ENCODE data around the gene SORBS1. TPM values are rescaled to one million over a fixed set of nuclear protein-coding genes. Genes with fewer than 3 reads are reported as not detected.
"Not testable (repeated sequence)": the region's sequence is repeated elsewhere in the genome, so short reads cannot be mapped to it uniquely, and the experiment has no call there.

The SORBS1 gene
- total RNA-seq, 2 donors from 2014 or later = 465 to 617 TPM

GRCh38 chr10:95476469-95477174, 84.5 kb downstream of the SORBS1 start:
- intact Hi-C loops (cut with DNase I) = no loop called here
- ATAC-seq (no peak), DNase-seq (no peak)

GRCh38 chr10:95475827-95476468, 85.2 kb downstream of the SORBS1 start:
- intact Hi-C loops (cut with DNase I) = no loop called here
- no peak for ATAC-seq
- no peak for DNase-seq

DNA sequence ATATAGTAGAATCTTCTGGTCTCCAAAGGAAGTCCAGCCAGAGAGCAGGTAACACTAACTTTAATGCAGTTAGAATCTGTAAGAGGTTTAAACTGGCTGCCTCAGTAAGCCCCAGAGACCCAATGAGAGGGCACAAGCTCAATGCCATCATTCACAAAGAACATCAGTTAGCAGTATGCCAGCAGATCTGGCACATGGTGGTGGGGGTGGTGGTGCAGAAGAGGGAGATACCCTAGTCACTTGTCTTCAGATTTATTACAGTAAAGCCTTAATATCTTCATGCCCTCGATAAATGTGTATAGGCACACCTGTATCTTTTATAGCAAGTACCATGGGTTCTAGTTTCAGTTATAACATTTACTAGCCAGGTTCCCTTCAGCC, 86.2 kb downstream of the SORBS1 start:
- intact Hi-C loops (cut with DNase I) = no loop called here
- ATAC-seq (no peak), DNase-seq (peak; percentile 26)

- peak; percentile 67 to 81 for ATAC-seq
- intact Hi-C loops (cut with DNase I) = no loop called here
- DNase-seq = no peak
Measured at GRCh38 chr10:95474228-95475002, 86.8 kb downstream of the SORBS1 start.

DNA sequence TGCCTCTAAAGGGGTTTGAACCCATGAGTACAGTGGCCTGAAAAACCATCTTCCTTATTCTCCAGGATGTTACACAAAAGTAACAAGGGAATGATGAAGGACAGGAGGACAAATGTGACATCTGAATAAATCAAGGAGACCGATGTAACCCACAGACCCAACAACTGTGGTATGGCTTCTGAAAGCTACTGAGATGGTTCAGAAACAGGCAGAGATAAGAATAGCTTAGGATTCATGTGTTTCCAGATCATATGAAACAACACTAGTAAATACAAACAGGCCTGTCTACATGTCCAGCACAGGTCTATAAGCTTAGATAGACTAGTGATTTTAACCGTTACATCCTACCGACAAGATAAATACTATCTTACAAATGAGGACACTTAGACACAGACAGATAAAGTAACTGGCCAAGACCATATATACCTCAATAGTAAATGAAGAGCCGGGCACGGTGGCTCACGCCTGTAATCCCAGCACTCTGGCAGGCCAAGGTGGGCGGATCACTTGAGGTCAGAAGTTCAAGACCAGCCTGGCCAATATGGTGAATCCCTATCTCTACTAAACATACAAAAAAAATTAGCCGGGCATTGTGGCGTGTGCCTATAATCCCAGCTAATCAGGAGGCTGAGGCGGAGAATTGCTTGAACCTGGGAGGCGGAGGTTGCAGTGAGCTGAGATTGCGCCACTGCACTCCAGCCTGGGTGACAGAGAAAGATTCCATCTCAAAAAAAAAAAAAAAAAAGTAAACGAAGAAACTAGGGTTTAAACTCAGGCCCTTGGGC, 88.7 kb downstream of the SORBS1 start:
- DNase-seq (no peak), ATAC-seq (no peak)
- intact Hi-C loops (cut with DNase I) = no loop called here

GRCh38 chr10:95469676-95470075, 91.5 kb downstream of the SORBS1 start:
- no peak for DNase-seq
- no peak for ATAC-seq
- intact Hi-C loops (cut with DNase I) = loop anchor here in 1 of 2 donors (5.0 kb wide), 1 partner anchor 37 kb away; no protein-coding TSS in a partner anchor

DNA sequence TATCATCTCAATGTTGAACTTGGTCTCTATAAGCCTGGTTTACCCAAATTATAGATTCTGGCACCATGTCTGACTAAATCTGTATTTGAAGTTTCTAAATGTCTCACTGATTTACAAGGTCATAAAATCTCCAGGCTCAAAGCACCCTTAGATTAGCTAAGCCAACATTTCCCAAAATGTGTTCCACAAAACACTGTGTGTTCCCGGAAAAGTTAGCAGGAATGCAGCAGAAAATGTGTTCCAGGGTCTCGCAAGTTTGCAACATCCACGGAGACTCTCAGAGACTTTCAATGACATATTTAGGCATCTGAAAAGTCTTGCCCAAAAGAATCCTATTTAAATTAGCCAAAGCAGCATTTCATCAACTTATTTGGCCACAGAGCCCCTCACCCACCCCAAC, 91.9 kb downstream of the SORBS1 start:
- no peak for ATAC-seq
- intact Hi-C loops (cut with DNase I) = loop anchor here in 1 of 2 donors (5.0 kb wide), 1 partner anchor 37 kb away; no protein-coding TSS in a partner anchor
- DNase-seq = no peak

- DNase-seq, ATAC-seq: not testable (repeated sequence)
- intact Hi-C loops (cut with DNase I) = loop anchor here in 1 of 2 donors (5.0 kb wide), 1 partner anchor 35 kb away; no protein-coding TSS in a partner anchor
Measured at GRCh38 chr10:95467642-95468041, 93.5 kb downstream of the SORBS1 start.

GRCh38 chr10:95467162-95467599, 94.0 kb downstream of the SORBS1 start:
- DNase-seq (peak; percentile 76), ATAC-seq (peak; percentile 85 to 88)
- intact Hi-C loops (cut with DNase I) = loop anchor here in 1 of 2 donors (5.0 kb wide), 1 partner anchor 35 kb away; no protein-coding TSS in a partner anchor

DNA sequence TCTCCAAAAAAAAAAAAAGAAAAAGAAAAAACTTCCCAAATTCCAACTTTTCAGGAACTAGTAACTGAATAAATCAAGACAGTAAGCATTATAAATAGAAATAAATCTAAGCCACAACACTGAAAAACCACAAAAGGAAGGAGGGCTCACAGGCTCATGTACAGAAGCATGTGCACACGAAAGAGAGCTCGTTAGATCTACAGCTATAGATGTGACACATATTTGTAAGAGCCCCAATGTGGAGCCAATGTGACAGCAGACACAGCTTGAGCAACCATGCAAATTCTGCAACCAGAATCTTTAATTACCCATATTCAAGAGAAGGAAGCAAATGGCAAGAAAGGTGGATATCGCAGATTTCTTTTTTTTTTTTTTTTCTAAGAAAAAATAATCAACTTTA, 94.7 kb downstream of the SORBS1 start:
- intact Hi-C loops (cut with DNase I) = loop anchor here in 1 of 2 donors (5.0 kb wide), 1 partner anchor 34 kb away; no protein-coding TSS in a partner anchor
- DNase-seq = no peak
- ATAC-seq = no peak

DNA sequence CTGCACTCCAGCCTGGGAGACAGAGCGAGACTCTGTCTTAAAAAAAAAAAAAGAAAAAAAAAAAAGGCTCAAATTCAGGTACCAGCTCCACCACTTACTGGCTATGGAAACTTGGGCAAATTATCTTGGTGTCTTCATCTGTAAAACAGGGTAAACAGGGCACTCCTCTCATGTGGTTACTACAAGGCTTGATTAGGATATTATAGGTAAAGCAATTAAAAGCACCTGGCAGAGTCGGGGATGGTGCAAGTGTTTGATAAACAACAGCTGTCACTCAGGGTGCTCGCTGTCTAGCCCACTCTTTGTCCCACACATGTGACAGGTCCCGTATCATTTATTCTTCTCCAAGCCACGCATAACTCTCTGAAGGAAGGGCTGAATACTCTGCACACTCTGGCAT, 96.9 kb downstream of the SORBS1 start:
- intact Hi-C loops (cut with DNase I) = no loop called here
- ATAC-seq = no peak
- no peak for DNase-seq

DNA sequence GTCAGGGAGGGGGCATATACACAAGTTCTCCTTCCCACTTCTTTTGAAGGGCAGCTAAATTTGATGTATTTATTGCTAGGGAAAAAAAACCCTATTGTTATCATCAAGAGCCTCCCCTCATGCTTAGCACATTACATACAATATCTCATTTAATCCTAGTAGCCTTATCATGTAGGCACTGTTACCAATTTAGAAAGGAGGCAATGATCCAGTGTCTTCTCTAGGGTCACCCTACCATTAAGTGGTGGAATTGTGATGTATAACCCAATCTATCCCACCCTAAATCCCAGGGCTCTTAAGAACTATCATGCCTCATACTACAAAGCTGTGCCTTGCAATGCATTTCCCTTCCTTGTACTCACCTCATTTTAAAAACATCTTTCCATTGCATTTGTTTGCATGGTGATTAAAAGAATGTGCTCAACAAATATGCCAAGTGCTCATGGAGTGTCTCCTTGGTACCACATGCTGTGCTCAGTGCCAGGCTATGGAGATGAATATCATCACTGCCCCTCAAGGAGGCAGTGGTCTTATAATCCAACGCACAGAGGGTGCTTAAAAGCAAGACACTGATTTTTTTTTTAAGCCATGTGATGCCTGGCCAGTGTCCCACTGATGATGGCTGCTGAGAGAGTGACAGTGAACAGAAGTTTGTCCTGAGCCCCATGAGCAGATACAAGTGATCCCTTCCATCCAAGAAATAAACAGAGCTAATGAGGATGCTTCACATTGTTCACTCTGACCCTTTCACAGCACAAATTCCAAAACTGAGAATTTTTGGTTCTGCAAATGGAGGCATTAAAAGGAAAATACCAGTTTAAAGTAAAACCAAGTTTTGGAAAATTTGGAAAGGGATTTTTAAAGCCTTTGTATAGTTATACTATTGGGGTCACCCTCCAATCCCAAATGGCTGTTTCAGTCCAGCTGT, 98.2 kb downstream of the SORBS1 start:
- DNase-seq = no peak
- intact Hi-C loops (cut with DNase I) = no loop called here
- peak; percentile 24 to 62 for ATAC-seq

DNA sequence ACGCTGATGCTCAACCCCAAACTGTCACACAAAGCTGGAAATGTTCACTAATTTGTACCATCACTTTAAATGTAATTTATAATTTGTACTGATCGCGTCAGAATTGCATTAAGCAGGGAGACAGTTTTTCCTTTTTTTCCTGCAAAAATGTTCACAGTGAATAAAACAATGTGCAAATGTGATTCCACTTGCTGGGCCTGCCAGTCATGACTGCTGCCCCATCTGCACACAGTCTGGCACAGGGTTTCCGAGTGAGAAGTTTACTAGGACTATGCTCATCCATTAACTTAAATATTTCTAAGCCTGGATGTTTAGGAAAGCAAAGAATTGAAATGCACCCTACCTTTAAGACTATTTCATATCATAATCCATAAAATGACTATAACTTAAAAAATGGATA, 99.6 kb downstream of the SORBS1 start:
- no peak for ATAC-seq
- intact Hi-C loops (cut with DNase I) = no loop called here
- no peak for DNase-seq

DNA sequence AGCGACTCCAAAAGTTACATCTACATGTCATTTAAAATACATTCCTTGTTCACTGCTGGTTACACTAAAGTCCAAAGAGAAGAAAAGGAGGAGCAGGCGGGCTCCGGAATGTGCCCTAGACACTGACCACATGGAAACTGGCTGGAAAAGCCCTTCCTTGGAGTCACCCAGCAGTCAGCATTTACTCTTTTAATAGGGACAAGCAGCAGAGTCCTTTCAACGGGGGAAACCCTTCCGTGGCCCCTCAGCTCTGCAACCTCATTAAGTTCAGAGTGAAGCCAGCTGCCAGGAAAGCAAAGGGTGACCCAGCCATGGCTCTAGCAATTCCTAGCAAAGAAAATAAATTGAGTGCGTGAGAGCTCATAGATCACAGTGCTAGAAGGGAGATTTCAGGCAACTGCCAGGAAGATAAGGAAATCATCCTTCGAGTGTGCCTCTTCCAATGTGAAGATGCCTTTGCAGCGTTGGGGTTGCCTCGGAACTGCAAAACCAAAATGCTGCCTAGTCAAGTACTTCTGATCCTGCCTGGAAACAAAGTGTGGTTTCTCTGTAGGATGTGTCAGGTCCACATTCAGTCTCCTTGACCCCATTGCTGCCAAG, 101.6 kb downstream of the SORBS1 start:
- ATAC-seq (peak; percentile 11 to 31), DNase-seq (no peak)
- intact Hi-C loops (cut with DNase I) = no loop called here

DNA sequence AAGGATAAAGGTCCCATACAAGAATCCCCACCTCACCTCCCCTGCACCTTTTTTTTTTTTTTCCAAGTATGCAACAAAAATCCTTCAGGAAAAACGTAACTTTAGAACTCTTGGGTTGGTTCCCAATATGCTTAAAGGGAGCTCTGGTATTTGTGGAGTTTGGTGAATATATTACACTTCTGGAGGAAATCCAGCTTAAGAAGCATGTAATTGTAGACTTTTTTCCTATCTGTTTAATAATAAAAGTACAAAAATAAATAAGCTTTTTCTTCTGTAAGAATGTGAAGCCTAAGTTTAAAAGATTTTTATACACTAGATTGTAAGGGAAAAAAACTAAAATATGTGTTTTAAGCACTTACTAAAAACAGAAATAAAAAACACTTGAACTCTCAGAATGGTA, 102.3 kb downstream of the SORBS1 start:
- DNase-seq = no peak
- intact Hi-C loops (cut with DNase I) = no loop called here
- no peak for ATAC-seq

DNA sequence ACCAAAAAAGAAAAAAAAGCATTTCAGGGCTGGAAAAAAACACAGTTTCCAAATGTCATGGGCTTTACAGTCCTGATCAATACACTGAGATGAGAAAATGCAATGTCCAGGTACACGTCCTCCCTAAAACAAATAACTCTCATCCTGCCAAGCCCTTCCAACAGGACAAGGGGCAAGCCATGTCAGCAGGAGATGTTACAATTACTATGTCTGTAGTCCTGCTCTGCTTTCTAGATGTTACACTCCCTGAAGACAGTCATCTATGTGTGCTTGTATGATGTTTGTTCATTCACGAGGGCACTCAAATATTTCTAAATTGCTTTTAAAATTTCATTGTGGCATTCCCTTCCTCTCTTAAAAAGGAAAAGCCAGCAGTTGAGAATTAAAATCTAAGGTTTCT, 103.2 kb downstream of the SORBS1 start:
- ATAC-seq (no peak), DNase-seq (no peak)
- intact Hi-C loops (cut with DNase I) = no loop called here

- intact Hi-C loops (cut with DNase I) = no loop called here
- DNase-seq (no peak), ATAC-seq (no peak)
Measured at GRCh38 chr10:95457319-95457886, 103.8 kb downstream of the SORBS1 start.

All from left cardiac atrium (tissue), 4 donors.